HG03039 (cell line): ENCODE measurements around the gene RNF150.
A peak's percentile ranks its signal among the peaks of the same experiment; 100 is the strongest.
"Not testable (repeated sequence)": the region's sequence is repeated elsewhere in the genome, so short reads cannot be mapped to it uniquely, and the experiment has no call there.

Experiments
- ATAC-seq: cut with Tn5 transposase; IDR thresholded peaks from one replicate; pipeline ENCODE4 v1.9.1; 2021; ENCODE audit warnings: mild to moderate bottlenecking, moderate library complexity; ENCODE audit not compliant: unreplicated experiment

RNF150 gene

GRCh38 chr4:140839406-140839805, 293.9 kb downstream of the RNF150 start:
- no peak for ATAC-seq

- ATAC-seq: no peak
Measured at GRCh38 chr4:140837736-140838135, 295.5 kb downstream of the RNF150 start.

GRCh38 chr4:140834839-140835495, 298.3 kb downstream of the RNF150 start:
- ATAC-seq: no peak

GRCh38 chr4:140833280-140833679, 300.0 kb downstream of the RNF150 start:
- no peak for ATAC-seq

GRCh38 chr4:140829825-140830224, 303.4 kb downstream of the RNF150 start:
- ATAC-seq: peak; percentile 78

GRCh38 chr4:140826701-140827027, 306.6 kb downstream of the RNF150 start:
- no peak for ATAC-seq

- not testable (repeated sequence) for ATAC-seq
Measured at GRCh38 chr4:140820520-140820919, 312.7 kb downstream of the RNF150 start.

GRCh38 chr4:140819610-140820009, 313.7 kb downstream of the RNF150 start:
- no peak for ATAC-seq

GRCh38 chr4:140818433-140818832, 314.8 kb downstream of the RNF150 start:
- ATAC-seq: no peak

- no peak for ATAC-seq
Measured at GRCh38 chr4:140816806-140817510, 316.3 kb downstream of the RNF150 start.

- no peak for ATAC-seq
Measured at GRCh38 chr4:140813804-140814203, 319.5 kb downstream of the RNF150 start.

- ATAC-seq: no peak
Measured at GRCh38 chr4:140812916-140813315, 320.4 kb downstream of the RNF150 start.

GRCh38 chr4:140811429-140811828, 321.8 kb downstream of the RNF150 start:
- ATAC-seq: no peak

GRCh38 chr4:140810591-140811169, 322.6 kb downstream of the RNF150 start:
- ATAC-seq: not testable (repeated sequence)
